ENCODE measurements around the gene CDR2L.
A peak's percentile ranks its signal among the peaks of the same experiment; 100 is the strongest.
"Not testable (repeated sequence)": the region's sequence is repeated elsewhere in the genome, so short reads cannot be mapped to it uniquely, and the experiment has no call there.

The CDR2L gene

DNA sequence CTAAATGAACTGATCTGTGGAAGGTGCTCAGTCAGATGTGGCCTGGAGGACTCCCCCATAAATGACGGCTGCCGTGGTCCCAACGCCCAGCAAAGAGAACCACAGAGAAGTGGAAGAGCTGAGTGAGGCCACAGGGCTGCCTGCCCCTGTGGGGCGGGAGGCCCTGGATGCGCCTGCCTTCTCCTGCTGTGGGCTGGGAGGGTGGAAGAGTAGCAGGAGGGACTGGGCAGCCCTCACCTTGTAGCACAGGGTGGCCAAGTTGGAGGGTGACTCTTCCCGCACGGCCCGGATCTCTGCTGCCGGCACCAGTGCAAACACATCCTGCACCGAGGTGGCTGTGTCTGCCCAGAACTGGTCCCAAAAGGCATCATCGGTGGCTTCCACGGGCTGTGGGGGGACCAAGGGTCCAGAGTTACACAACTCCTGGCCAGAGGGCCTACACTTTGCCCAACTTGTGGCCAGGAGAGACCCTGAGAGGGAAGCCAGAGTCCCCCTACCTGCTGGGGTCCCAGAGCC, 23.1 kb upstream of the CDR2L start:
- Mint-ChIP-seq H3K4me1 (peaks cover 9% of the 10 kb centered on the region), H3K4me3 (no peak overlapping the region), H3K36me3 (no peaks in the 10 kb centered on the region), H3K27me3 (peaks cover 29% of the 10 kb centered on the region), H3K9me3 (no peaks in the 10 kb centered on the region), H3K27ac (no peak overlapping the region)
- DNase-seq = no peak
- CTCF ChIA-PET = interaction anchor here (0.9 to 10.2 kb wide), 4 partner anchors 39 to 237 kb away, joined by 3 to 152 read pairs (median 63); partner anchors contain the start of genes MRPL58, OTOP2 and USH1G

GRCh38 chr17:74964988-74965622, 22.3 kb upstream of the CDR2L start:
- H3K4me1 Mint-ChIP-seq = peaks cover 9% of the 10 kb centered on the region
- H3K9me3 Mint-ChIP-seq = no peaks in the 10 kb centered on the region
- CTCF ChIA-PET = interaction anchor here (1.5 to 5.6 kb wide), 2 partner anchors 45 to 237 kb away, joined by 4 to 122 read pairs; partner anchors contain the start of gene MRPL58
- DNase-seq = no peak
- H3K27ac Mint-ChIP-seq = no peak overlapping the region
- no peaks in the 10 kb centered on the region for H3K36me3 Mint-ChIP-seq
- H3K27me3 Mint-ChIP-seq = peaks cover 23% of the 10 kb centered on the region
- no peak overlapping the region for H3K4me3 Mint-ChIP-seq

- Mint-ChIP-seq H3K4me3 (no peak overlapping the region), H3K27me3 (peaks cover 45% of the 10 kb centered on the region), H3K9me3 (no peaks in the 10 kb centered on the region), H3K27ac (no peak overlapping the region), H3K36me3 (no peaks in the 10 kb centered on the region), H3K4me1 (peaks cover 6% of the 10 kb centered on the region)
- CTCF ChIA-PET = interaction anchor here (0.7 to 1.8 kb wide), 2 partner anchors 10 to 193 kb away, joined by 5 read pairs; no protein-coding TSS in a partner anchor
- DNase-seq = no peak
Observed at GRCh38 chr17:74968361-74968780, 19.1 kb upstream of the CDR2L start.

- CTCF ChIA-PET = interaction anchor here (1.8 to 8.0 kb wide), 2 partner anchors 8 to 11 kb away, joined by 5 to 63 read pairs; no protein-coding TSS in a partner anchor
- not testable (repeated sequence) for H3K9me3 Mint-ChIP-seq, H3K36me3 Mint-ChIP-seq
Observed at GRCh38 chr17:74969501-74969900, 17.9 kb upstream of the CDR2L start.

DNA sequence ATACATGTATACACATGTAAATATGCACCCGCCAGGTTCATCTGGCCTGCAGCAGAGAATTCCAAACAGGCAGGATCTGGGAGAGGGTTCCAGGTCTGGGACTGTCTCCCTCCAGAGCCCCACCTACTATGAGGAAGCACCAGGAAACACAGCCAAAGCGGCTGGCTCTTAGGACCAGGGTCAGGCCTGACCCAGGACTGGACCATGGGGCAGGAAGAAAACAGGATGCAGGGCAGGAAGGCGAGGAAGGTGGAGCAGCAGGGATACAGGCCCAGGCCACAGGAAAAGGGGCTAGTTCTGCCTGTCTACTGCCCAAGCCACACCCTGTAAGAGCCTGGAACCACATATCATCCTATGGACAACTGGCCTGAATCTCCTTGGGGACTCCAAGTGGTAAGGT, 17.0 kb upstream of the CDR2L start:
- peak overlapping the region; percentile 3 for H3K27ac Mint-ChIP-seq
- peaks cover 6% of the 10 kb centered on the region for H3K4me1 Mint-ChIP-seq
- H3K4me3 Mint-ChIP-seq = no peak overlapping the region
- H3K27me3 Mint-ChIP-seq = peaks cover 60% of the 10 kb centered on the region
- no peaks in the 10 kb centered on the region for H3K36me3 Mint-ChIP-seq
- no peaks in the 10 kb centered on the region for H3K9me3 Mint-ChIP-seq
- CTCF ChIA-PET = interaction anchor here (8.0 kb wide), 1 partner anchor 9 kb away, joined by 63 read pairs; no protein-coding TSS in a partner anchor
- no peak for DNase-seq

More at GRCh38 chr17:74969501-74969900, 17.9 kb upstream of the CDR2L start:
- not testable (repeated sequence) for H3K4me3 Mint-ChIP-seq, H3K27ac Mint-ChIP-seq, DNase-seq, H3K4me1 Mint-ChIP-seq
- H3K27me3 Mint-ChIP-seq = peaks cover 56% of the 10 kb centered on the region

DNA sequence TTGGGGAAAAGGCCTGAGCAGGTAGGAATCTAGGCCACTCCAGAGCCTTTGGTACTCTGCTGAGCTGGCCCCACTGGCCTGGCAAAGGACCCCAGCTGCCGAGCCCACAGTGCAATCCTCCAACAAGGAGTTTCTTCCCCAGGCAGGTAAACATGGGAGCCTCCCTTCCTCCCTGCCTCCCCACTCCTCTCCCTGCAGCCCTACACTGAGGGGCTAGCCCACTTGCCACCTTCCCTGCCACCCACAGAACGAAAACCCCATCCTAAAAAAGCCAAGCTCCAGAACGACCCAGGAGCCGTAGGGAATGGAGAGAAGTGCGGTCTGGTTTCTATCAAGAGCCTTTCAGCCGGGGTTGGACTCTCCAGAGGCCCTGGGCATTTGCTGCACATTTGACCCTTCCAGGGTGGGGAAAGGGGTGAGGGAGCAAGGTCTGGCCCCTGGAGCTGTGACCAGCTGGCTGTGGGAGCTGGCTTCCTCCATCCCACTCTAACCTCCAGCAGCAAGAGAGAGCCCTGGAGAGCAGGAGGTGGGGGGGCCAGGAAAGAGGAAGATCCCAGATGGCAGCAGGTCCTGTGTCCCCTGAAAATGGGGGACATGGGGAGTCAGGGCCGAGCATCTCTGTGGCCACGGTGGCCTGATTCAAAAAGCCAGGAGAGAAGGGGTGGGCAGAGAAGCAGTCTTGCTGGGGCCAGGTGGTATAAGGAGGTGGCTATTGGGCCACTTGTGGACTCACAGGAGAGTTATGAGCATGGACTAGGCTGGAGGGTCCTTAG, 16.2 kb upstream of the CDR2L start:
- H3K27ac Mint-ChIP-seq = no peak overlapping the region
- H3K27me3 Mint-ChIP-seq = peaks cover 66% of the 10 kb centered on the region
- H3K36me3 Mint-ChIP-seq = no peaks in the 10 kb centered on the region
- CTCF ChIA-PET = interaction anchor here (0.6 to 8.0 kb wide), 5 partner anchors 10 to 231 kb away, joined by 3 to 63 read pairs (median 3); no protein-coding TSS in a partner anchor
- no peaks in the 10 kb centered on the region for H3K9me3 Mint-ChIP-seq
- peak overlapping the region; percentile 23 for H3K4me3 Mint-ChIP-seq
- peaks cover 6% of the 10 kb centered on the region for H3K4me1 Mint-ChIP-seq
- no peak for DNase-seq

- Mint-ChIP-seq H3K4me1 (peaks cover 6% of the 10 kb centered on the region), H3K9me3 (no peaks in the 10 kb centered on the region), H3K27me3 (peaks cover 67% of the 10 kb centered on the region), H3K36me3 (no peaks in the 10 kb centered on the region), H3K4me3 (peak overlapping the region; percentile 46), H3K27ac (no peak overlapping the region)
- DNase-seq = no peak
- CTCF ChIA-PET = interaction anchor here (0.6 to 8.0 kb wide), 5 partner anchors 11 to 230 kb away, joined by 3 to 63 read pairs (median 3); no protein-coding TSS in a partner anchor
Observed at GRCh38 chr17:74971842-74972106, 15.7 kb upstream of the CDR2L start.

DNA sequence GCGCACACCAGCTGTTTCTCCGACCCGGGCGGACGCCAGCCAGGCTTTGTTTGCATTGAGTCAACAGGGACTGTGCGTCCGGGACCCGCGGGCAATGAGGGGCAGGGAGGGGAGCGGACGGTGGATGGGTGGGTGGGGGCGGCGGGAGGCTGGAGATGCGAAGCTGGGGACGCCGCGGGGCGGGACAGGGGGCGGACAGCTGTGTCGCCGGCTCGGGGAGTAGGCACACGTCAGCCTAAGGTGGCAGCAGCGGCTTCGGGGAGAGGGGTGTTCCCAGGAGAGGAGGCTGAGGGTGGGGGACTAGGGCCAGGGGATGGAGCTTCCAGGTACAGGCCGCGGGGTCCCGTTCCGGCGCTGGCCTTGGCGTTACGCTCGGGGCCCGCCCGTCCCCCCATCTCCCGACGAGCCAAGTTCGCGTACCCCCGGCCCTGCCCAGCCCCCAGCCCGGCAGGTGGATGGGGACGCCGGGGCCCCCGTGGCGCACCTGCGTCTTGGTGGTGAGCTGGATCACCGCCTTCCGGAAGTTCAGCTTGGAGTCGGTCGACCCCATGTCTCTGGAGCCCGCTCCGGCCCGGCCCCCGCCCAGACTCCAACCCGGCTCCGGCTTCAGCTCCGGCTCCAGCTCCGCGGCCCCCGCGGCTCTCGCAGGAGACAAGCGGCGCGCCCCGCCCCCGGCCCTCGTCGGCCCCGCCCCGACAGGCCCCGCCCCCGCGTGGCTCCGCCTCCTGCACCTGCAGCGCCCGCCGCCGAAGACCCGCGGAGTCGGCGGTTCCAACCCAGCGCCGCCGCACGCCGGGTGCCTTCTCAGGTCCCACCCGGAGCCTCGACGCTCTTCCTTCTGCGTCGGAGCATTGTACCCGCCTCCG, 15.1 kb upstream of the CDR2L start, which contains the start of gene HID1:
Gene HID1 (minus strand): TSS at position 653 of the 866 bp plus-strand sequence. CDS start 103 bp downstream, at position 550.
- Mint-ChIP-seq H3K4me3 (peak within 1 kb of the TSS; percentile 74), H3K27ac (no peak within 1 kb of the TSS), H3K27me3 (peaks cover 72% of the 10 kb centered on the region), H3K36me3 (no peaks in the 10 kb centered on the region), H3K4me1 (peaks cover 6% of the 10 kb centered on the region), H3K9me3 (no peaks in the 10 kb centered on the region)
- CTCF ChIA-PET = interaction anchor here (1.0 to 8.0 kb wide), 4 partner anchors 11 to 440 kb away, joined by 3 to 63 read pairs (median 4); no protein-coding TSS in a partner anchor
- DNase-seq = peak; percentile 84

- peaks cover 79% of the 10 kb centered on the region for H3K27me3 Mint-ChIP-seq
Observed at GRCh38 chr17:74972973-74973328, 14.5 kb upstream of the CDR2L start.

DNA sequence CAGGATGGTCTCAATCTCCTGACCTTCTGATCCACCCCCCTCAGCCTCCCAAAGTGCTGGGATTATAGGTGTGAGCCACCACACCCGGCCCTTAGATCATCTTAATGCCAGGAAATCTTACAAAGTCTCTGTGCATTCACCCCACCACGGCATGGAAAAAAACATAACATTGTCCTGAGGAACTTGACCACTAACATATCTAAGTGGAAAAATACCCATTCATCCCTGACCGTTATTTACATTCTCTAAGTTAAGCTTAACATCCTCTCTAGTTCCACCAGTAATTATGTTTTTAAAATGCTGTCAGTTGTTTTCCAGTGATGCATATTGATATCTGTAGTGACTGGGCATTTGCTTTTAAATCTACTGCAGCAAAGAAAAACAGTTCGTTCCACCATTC, 11.5 kb upstream of the CDR2L start:
- Mint-ChIP-seq H3K4me3 (no peak overlapping the region), H3K27me3 (peaks cover 83% of the 10 kb centered on the region)
- CTCF ChIA-PET = interaction anchor here (8.0 kb wide), 1 partner anchor 15 kb away, joined by 63 read pairs; no protein-coding TSS in a partner anchor

More at GRCh38 chr17:74972973-74973328, 14.5 kb upstream of the CDR2L start:
- CTCF ChIA-PET = interaction anchor here (1.0 to 8.0 kb wide), 4 partner anchors 12 to 439 kb away, joined by 3 to 63 read pairs (median 4); no protein-coding TSS in a partner anchor
- Mint-ChIP-seq H3K27ac (no peak overlapping the region), H3K9me3 (no peaks in the 10 kb centered on the region), H3K4me1 (peaks cover 6% of the 10 kb centered on the region), H3K36me3 (no peaks in the 10 kb centered on the region), H3K4me3 (peak overlapping the region; percentile 74)
- no peak for DNase-seq

DNA sequence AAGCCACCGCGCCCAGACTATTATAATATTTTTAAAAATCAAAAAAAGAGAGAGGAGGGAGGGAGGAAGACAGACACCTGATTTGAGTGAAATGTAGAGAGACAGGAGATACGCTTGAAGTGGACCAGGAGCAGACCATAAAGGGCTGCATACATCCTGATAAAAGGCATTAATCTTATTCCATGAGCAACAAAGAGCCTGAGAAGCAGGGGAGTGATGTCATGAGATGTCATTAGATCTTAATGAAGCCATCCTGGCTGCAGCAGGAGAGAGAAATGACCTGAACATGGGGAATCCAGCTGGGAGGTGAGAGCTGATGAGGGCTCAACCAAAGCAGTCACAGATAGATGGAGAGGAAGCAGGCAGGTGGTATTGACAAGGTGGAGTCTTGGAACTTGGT, 9.6 kb upstream of the CDR2L start:
- Mint-ChIP-seq H3K4me1 (peaks cover 28% of the 10 kb centered on the region), H3K27me3 (peaks cover 83% of the 10 kb centered on the region), H3K4me3 (no peak overlapping the region)

More for the DNA sequence above, 11.5 kb upstream of the CDR2L start:
- no peak overlapping the region for H3K27ac Mint-ChIP-seq
- no peak for DNase-seq
- H3K36me3 Mint-ChIP-seq = no peaks in the 10 kb centered on the region
- H3K4me1 Mint-ChIP-seq = peaks cover 16% of the 10 kb centered on the region
- H3K9me3 Mint-ChIP-seq = no peaks in the 10 kb centered on the region

GRCh38 chr17:74978240-74978639, 9.2 kb upstream of the CDR2L start:
- Mint-ChIP-seq H3K4me1 (peaks cover 24% of the 10 kb centered on the region), H3K9me3 (no peaks in the 10 kb centered on the region), H3K36me3 (no peaks in the 10 kb centered on the region), H3K4me3 (no peak overlapping the region), H3K27me3 (peaks cover 82% of the 10 kb centered on the region), H3K27ac (no peak overlapping the region)
- no peak for DNase-seq
- CTCF ChIA-PET = interaction anchor here (0.5 to 1.3 kb wide), 2 partner anchors 84 to 223 kb away, joined by 3 read pairs; no protein-coding TSS in a partner anchor

More for the DNA sequence above, 9.6 kb upstream of the CDR2L start:
- CTCF ChIA-PET = interaction anchor here (0.5 to 1.3 kb wide), 2 partner anchors 84 to 224 kb away, joined by 3 read pairs; no protein-coding TSS in a partner anchor
- no peaks in the 10 kb centered on the region for H3K9me3 Mint-ChIP-seq
- H3K36me3 Mint-ChIP-seq = no peaks in the 10 kb centered on the region
- no peak overlapping the region for H3K27ac Mint-ChIP-seq
- DNase-seq = no peak

DNA sequence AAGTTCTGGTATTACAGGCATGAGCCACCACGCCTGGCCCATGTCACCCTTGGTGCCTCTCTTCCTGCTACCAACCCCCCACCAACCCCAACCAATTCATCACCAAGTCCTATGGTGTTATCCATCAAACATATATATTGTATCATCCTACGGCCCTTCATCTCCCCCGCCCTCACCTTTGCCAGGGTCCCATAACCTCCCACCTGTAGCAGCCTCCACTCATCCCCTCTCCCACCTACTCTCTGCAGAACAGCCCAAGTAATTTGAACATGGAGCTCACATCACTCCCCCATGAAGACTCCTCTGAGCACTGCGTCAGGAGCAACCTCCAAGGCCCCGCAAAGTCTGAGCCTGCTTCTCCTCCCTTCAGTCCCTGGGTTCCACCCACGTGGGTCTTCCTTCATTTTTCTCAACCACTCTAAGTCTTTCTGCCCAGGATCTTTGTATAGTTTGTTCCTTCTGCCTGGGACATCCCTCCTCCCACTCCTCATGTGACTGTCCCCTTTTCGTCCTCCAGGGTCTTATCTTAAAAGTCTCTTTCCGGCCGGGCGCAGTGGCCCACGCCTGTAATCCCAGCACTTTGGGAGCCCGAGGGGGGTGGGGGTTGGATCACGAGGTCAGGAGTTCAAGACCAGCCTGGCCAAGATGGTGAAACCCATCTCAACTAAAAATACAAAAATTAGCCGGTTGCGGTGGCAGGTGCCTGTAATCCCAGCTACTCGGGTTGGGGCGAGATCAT, 7.9 kb upstream of the CDR2L start:
- H3K36me3 Mint-ChIP-seq = no peaks in the 10 kb centered on the region
- no peak for DNase-seq
- peaks cover 81% of the 10 kb centered on the region for H3K27me3 Mint-ChIP-seq
- no peak overlapping the region for H3K4me3 Mint-ChIP-seq
- peaks cover 26% of the 10 kb centered on the region for H3K4me1 Mint-ChIP-seq
- H3K27ac Mint-ChIP-seq = no peak overlapping the region
- no peaks in the 10 kb centered on the region for H3K9me3 Mint-ChIP-seq
- CTCF ChIA-PET = interaction anchor here (1.1 kb wide), 1 partner anchor 117 kb away, joined by 3 read pairs; no protein-coding TSS in a partner anchor
